Stimulated activated CD8-positive, alpha-beta memory T cell treated with anti-CD3 and anti-CD28 coated beads, Interleukin-4, amount 100 ng/mL, for 4 hours (primary cell): ENCODE results near the gene CEP72.
"Not testable (repeated sequence)": the region's sequence is repeated elsewhere in the genome, so short reads cannot be mapped to it uniquely, and the experiment has no call there.

Source experiments
- DNase-seq, 2 donors: peaks; one replicate each; pipeline ENCODE4 v3.0.0-alpha.2; 2020; ENCODE audit warnings: low read depth in 2 of 2, low spot score in 1 of 2

CEP72 gene

GRCh38 chr5:595285-595875, 16.8 kb upstream of the CEP72 start:
- DNase-seq: no peak

- no peak for DNase-seq
Observed at GRCh38 chr5:597871-598563, 14.1 kb upstream of the CEP72 start.

- no peak for DNase-seq
Observed at GRCh38 chr5:598564-598890, 13.6 kb upstream of the CEP72 start.

GRCh38 chr5:600886-601541, 11.1 kb upstream of the CEP72 start:
- no peak for DNase-seq

GRCh38 chr5:601771-602465, 10.2 kb upstream of the CEP72 start:
- DNase-seq: no peak

GRCh38 chr5:602466-603035, 9.6 kb upstream of the CEP72 start:
- no peak for DNase-seq

- no peak for DNase-seq
Observed at GRCh38 chr5:603081-603998, 8.8 kb upstream of the CEP72 start.

GRCh38 chr5:604391-604831, 7.7 kb upstream of the CEP72 start:
- DNase-seq: no peak

GRCh38 chr5:605090-605489, 7.0 kb upstream of the CEP72 start:
- not testable (repeated sequence) for DNase-seq

GRCh38 chr5:606061-606460, 6.1 kb upstream of the CEP72 start:
- DNase-seq: no peak

GRCh38 chr5:606526-607399, 5.4 kb upstream of the CEP72 start:
- no peak for DNase-seq

- DNase-seq: no peak
Observed at GRCh38 chr5:607541-608428, 4.4 kb upstream of the CEP72 start.

- no peak for DNase-seq
Observed at GRCh38 chr5:608429-609370, 3.4 kb upstream of the CEP72 start.

GRCh38 chr5:609506-609905, 2.6 kb upstream of the CEP72 start:
- no peak for DNase-seq

GRCh38 chr5:610011-610743, 2.0 kb upstream of the CEP72 start:
- DNase-seq: no peak

- no peak for DNase-seq
Observed at GRCh38 chr5:610744-611730, 1.1 kb upstream of the CEP72 start.
